GM23338 (cell line): ENCODE data around the gene PHYKPL. TPM values are rescaled to one million over a fixed set of nuclear protein-coding genes. Genes with fewer than 3 reads are reported as not detected.

Source experiments
- ATAC-seq: fragments of 200-7000 bp; cut with Tn5 transposase; 3 replicates; pipeline ENCODE4 v1.9.1; 2020
- DNase-seq: peaks from one replicate; pipeline ENCODE4 v3.0.0-alpha.2; 2015; ENCODE audit warnings: low spot score
- H2AFZ ChIP-seq: fragments of 200-600 bp; sonication (generic); 2 replicates; pipeline ENCODE4 v1.8.0; 2016; ENCODE audit warnings: antibody characterized with exemption, mild to moderate bottlenecking, moderate library complexity
- H3F3A ChIP-seq: fragments of 200-600 bp; sonication (generic); replicated peaks from 2 replicates; pipeline ENCODE4 v1.8.0; 2017; ENCODE audit warnings: antibody characterized with exemption, mixed run types, low read depth
- H3K27ac ChIP-seq: fragments of 200-600 bp; sonication (generic); 2 replicates; pipeline ENCODE4 v1.6.1; 2016; ENCODE audit warnings: low read depth
- H3K27me3 ChIP-seq: fragments of 200-600 bp; sonication (generic); 2 replicates; pipeline ENCODE4 v1.8.0; 2016; ENCODE audit warnings: mild to moderate bottlenecking, mixed run types, moderate library complexity; ENCODE audit not compliant: insufficient read depth
- H3K36me3 ChIP-seq: fragments of 200-600 bp; sonication (generic); 2 replicates; pipeline ENCODE4 v1.8.0; 2016; ENCODE audit warnings: mild to moderate bottlenecking; ENCODE audit not compliant: insufficient read depth
- H3K4me1 ChIP-seq: fragments of 200-600 bp; sonication (generic); 2 replicates; pipeline ENCODE4 v1.8.0; 2016; ENCODE audit warnings: mild to moderate bottlenecking, moderate library complexity; ENCODE audit not compliant: insufficient read depth
- H3K4me2 ChIP-seq: fragments of 200-600 bp; sonication (generic); 2 replicates; pipeline ENCODE4 v1.7.1; 2017; ENCODE audit warnings: mixed run types
- H3K4me3 ChIP-seq: fragments of 200-600 bp; sonication (generic); 2 replicates; pipeline ENCODE4 v1.6.1; 2016; ENCODE audit warnings: mixed run types
- H3K79me2 ChIP-seq: fragments of 200-600 bp; sonication (generic); replicated peaks from 2 replicates; pipeline ENCODE4 v1.8.0; 2017; ENCODE audit warnings: mild to moderate bottlenecking; ENCODE audit not compliant: insufficient read depth
- H3K9me2 ChIP-seq: fragments of 200-600 bp; sonication (generic); 2 replicates; pipeline ENCODE4 v1.8.0; 2017; ENCODE audit not compliant: insufficient read depth
- H4K20me1 ChIP-seq: fragments of 200-600 bp; sonication (generic); replicated peaks from 2 replicates; pipeline ENCODE4 v1.8.0; 2017; ENCODE audit warnings: mild to moderate bottlenecking; ENCODE audit not compliant: insufficient read depth
- H3K27ac Mint-ChIP-seq: 2 replicates; pipeline ENCODE4 v1.8.0; 2020; ENCODE audit warnings: inconsistent platforms, mild to moderate bottlenecking, moderate library complexity, mixed read lengths
- H3K27me3 Mint-ChIP-seq: 3 replicates; pipeline ENCODE4 v1.8.0; 2022; ENCODE audit warnings: low read depth, mild to moderate bottlenecking, moderate library complexity, mixed read lengths, inconsistent platforms; ENCODE audit not compliant: insufficient read depth, poor library complexity
- H3K36me3 Mint-ChIP-seq: 3 replicates; pipeline ENCODE4 v1.8.0; 2021; ENCODE audit warnings: low read depth, mild to moderate bottlenecking, inconsistent platforms, moderate library complexity, mixed read lengths
- H3K4me1 Mint-ChIP-seq: 3 replicates; pipeline ENCODE4 v1.8.0; 2020; ENCODE audit warnings: mild to moderate bottlenecking, inconsistent platforms, mixed read lengths
- H3K4me3 Mint-ChIP-seq: 3 replicates; pipeline ENCODE4 v1.8.0; 2021; ENCODE audit warnings: moderate library complexity, mild to moderate bottlenecking, inconsistent platforms, mixed read lengths
- H3K9me3 Mint-ChIP-seq: 3 replicates; pipeline ENCODE4 v1.8.0; 2020; ENCODE audit warnings: moderate library complexity, mild to moderate bottlenecking, inconsistent platforms, mixed read lengths
- CREB1 ChIP-seq: fragments of 250-450 bp; sonication (Bioruptor Pico); IDR thresholded peaks from 2 replicates; pipeline ENCODE4 v1.5.0; 2020; ENCODE audit warnings: low read depth, mild to moderate bottlenecking, moderate library complexity
- EZH2phosphoT487 ChIP-seq: fragments of 200-600 bp; sonication (generic); IDR thresholded peaks from one replicate; pipeline ENCODE4 v1.8.1; 2018; ENCODE audit warnings: antibody characterized with exemption; ENCODE audit not compliant: unreplicated experiment
- JUNB ChIP-seq: IDR thresholded peaks from one replicate; pipeline ENCODE4 v1.6.1; 2016; ENCODE audit warnings: antibody characterized with exemption; ENCODE audit not compliant: unreplicated experiment
- NANOG ChIP-seq: IDR thresholded peaks from 2 replicates; pipeline ENCODE4 v1.6.1; 2016; ENCODE audit warnings: antibody characterized with exemption, borderline replicate concordance
- POLR2AphosphoS5 ChIP-seq: IDR thresholded peaks from 2 replicates; pipeline ENCODE4 v1.6.1; 2016; ENCODE audit warnings: antibody characterized with exemption, low read depth
- STAT1 ChIP-seq: IDR thresholded peaks from one replicate; pipeline ENCODE4 v1.6.1; 2016; ENCODE audit warnings: antibody characterized with exemption; ENCODE audit not compliant: unreplicated experiment
- ZNF114 ChIP-seq: fragments of 250-450 bp; sonication (Bioruptor Pico); IDR thresholded peaks from 2 replicates; pipeline ENCODE4 v1.5.0; 2020; ENCODE audit warnings: mild to moderate bottlenecking, moderate library complexity
- polyA plus RNA-seq: library from polyadenylated mRNA; unstranded; fragments of >200 nt; fragmentation: Nextera tagmentation; extraction: Ambion mirVana; gene quantifications from 2 replicates; pipeline ENCODE4 v1.2.1, GENCODE V29; 2016
- total RNA-seq: library from RNA; depleted of rRNA; stranded (reverse); fragments of >200 nt; shearing (Covaris generic); gene quantifications from 2 replicates; pipeline ENCODE4 v1.2.3, GENCODE V29; 2014
- TF ChIP-seq, protein P1 (sequence below), 2 experiments: fragments of 200-600 bp in 1 of 2; sonication (generic) in 1 of 2; conservative IDR thresholded peaks; 2 replicates each; pipeline versions ENCODE4 v1.5.1 to v1.6.1; 2016 to 2017; ENCODE audit warnings: antibody characterized with exemption in 2 of 2, low read depth in 2 of 2, mild to moderate bottlenecking in 2 of 2, moderate library complexity in 1 of 2
- TF ChIP-seq, protein P2 (sequence below): fragments of 250-450 bp; sonication (Bioruptor Pico); IDR thresholded peaks from 2 replicates; pipeline ENCODE4 v1.5.0; 2020; ENCODE audit warnings: mild to moderate bottlenecking, moderate library complexity

The PHYKPL gene
- total and polyA plus RNA-seq, 2 experiments from 2014 or later = 15.9 to 20.8 TPM

DNA sequence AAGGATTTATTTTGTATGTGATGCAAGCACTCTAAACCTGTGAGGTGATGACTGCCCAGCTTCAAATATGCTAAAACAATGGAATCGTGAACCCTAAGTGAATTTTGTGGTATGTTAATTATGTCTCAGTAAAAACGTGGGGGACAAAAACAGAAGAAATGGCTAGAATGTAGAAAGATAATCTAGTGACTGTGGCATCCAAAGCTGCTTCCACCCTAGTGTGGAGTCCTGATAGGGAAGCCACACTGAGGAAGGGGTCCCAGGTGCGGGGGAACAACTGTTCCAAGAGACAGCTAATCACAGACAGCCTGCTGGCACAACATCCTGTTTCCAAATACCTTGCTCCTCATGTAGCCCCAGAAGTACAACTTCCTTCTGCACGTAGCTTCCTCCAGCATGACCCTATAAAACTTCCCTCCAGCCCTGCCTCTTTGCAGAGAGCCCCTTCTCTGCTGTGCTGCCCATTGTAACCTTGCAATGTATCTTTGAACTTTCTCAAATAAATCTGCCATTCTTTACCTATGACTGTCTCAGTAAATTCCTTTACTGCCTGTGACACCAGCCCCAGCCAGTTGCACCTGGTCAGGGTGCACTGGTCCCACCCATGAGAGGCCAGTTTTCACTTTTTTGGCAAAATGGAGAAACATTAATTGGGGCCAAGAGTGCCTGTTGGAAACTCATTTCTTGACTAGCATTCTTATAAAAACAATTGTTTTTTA is 50.3 kb downstream of the PHYKPL start:
- H3K36me3 Mint-ChIP-seq = peaks cover 26% of the 10 kb centered on the region
- H3K4me1 Mint-ChIP-seq = peaks cover 28% of the 10 kb centered on the region
- peaks cover 10% of the 10 kb centered on the region; the same call in 1 of the 2 replicates for H3F3A ChIP-seq
- no peak overlapping the region for H3K4me3 ChIP-seq
- DNase-seq (peak; percentile 47), ATAC-seq (no peak)
- no peaks in the 10 kb centered on the region for H3K79me2 ChIP-seq
- H3K9me2 ChIP-seq = no peaks in the 10 kb centered on the region
- peaks cover 26% of the 10 kb centered on the region for H3K9me3 Mint-ChIP-seq
- H3K4me3 Mint-ChIP-seq = no peak overlapping the region
- 0 out of 2 replicates have a peak overlapping the region, but pooled peaks have one; percentile 29 for H2AFZ ChIP-seq
- TF ChIP-seq, protein P1, sequence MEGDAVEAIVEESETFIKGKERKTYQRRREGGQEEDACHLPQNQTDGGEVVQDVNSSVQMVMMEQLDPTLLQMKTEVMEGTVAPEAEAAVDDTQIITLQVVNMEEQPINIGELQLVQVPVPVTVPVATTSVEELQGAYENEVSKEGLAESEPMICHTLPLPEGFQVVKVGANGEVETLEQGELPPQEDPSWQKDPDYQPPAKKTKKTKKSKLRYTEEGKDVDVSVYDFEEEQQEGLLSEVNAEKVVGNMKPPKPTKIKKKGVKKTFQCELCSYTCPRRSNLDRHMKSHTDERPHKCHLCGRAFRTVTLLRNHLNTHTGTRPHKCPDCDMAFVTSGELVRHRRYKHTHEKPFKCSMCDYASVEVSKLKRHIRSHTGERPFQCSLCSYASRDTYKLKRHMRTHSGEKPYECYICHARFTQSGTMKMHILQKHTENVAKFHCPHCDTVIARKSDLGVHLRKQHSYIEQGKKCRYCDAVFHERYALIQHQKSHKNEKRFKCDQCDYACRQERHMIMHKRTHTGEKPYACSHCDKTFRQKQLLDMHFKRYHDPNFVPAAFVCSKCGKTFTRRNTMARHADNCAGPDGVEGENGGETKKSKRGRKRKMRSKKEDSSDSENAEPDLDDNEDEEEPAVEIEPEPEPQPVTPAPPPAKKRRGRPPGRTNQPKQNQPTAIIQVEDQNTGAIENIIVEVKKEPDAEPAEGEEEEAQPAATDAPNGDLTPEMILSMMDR (conservative IDR thresholded peaks at IDR 0.05; ENCODE audit: low read depth in 2 of 2) = no peak
- no peak for TF ChIP-seq JUNB
- peaks cover 14% of the 10 kb centered on the region for H3K27me3 Mint-ChIP-seq
- H3K27ac Mint-ChIP-seq = peak overlapping the region; percentile 76
- no peaks in the 10 kb centered on the region for H3K36me3 ChIP-seq
- no peaks in the 10 kb centered on the region for H3K27me3 ChIP-seq
- H3K4me2 ChIP-seq = peak overlapping the region; percentile 56
- no peaks in the 10 kb centered on the region for H4K20me1 ChIP-seq
- peaks cover 29% of the 10 kb centered on the region for H3K4me1 ChIP-seq
- peak overlapping the region; percentile 96; the same call in 1 of the 2 replicates for H3K27ac ChIP-seq

DNA sequence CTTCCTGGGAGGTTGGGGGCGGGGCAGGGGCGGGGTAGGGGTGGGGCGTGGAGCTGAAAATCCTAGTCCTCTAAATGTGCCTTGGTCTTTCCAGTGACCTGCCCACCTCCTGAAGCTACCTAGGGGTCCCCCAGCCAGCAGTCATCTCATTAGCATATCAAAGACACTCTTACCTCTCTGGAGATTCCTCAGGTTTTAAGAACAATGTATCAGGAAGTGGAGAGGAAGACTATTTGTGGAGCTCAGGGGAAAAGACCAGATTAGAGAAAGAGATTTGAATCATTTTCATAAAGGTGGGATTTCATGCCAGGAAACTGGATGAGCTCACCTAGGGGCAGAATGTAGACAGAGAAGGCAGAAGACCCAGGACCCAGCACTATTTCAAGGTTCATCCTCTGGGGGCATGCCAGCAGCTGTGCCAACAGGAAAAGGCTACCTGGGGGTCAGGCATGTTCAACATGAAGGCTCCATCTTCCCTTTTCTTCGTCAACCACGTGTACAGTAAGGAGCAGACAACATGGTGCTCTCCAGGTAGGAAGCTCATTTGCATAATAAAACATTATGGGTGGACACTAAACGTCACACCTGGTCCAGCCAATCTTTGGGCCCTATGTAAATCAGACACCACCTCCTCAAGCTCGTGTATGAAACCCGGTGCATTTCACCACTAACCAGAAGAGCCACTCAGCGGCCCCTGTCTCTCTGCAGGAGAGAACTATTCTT is 52.3 kb downstream of the PHYKPL start:
- Histone ChIP-seq H2AFZ (no peak overlapping the region), H3F3A (peaks cover 16% of the 10 kb centered on the region; the same call in 1 of the 2 replicates), H3K4me3 (peak overlapping the region; percentile 28), H3K27me3 (no peaks in the 10 kb centered on the region), H3K27ac (peak overlapping the region; percentile 96), H4K20me1 (no peaks in the 10 kb centered on the region), H3K4me2 (peak overlapping the region; percentile 8; the same call in 1 of the 2 replicates), H3K4me1 (peaks cover 29% of the 10 kb centered on the region), H3K79me2 (no peaks in the 10 kb centered on the region), H3K36me3 (no peaks in the 10 kb centered on the region), H3K9me2 (no peaks in the 10 kb centered on the region)
- Mint-ChIP-seq H3K4me3 (peak overlapping the region; percentile 54), H3K36me3 (peaks cover 26% of the 10 kb centered on the region), H3K9me3 (peaks cover 26% of the 10 kb centered on the region), H3K4me1 (peaks cover 30% of the 10 kb centered on the region), H3K27me3 (peaks cover 14% of the 10 kb centered on the region), H3K27ac (peak overlapping the region; percentile 98)
- no peak for TF ChIP-seq STAT1
- TF ChIP-seq NANOG = peak; percentile 70; the same call in 1 of the 2 replicates
- TF ChIP-seq POLR2AphosphoS5 = peak; percentile 78
- TF ChIP-seq, protein P1 (conservative IDR thresholded peaks at IDR 0.05; ENCODE audit: low read depth in 2 of 2) = no peak
- no peak for TF ChIP-seq EZH2phosphoT487
- TF ChIP-seq, protein P2, sequence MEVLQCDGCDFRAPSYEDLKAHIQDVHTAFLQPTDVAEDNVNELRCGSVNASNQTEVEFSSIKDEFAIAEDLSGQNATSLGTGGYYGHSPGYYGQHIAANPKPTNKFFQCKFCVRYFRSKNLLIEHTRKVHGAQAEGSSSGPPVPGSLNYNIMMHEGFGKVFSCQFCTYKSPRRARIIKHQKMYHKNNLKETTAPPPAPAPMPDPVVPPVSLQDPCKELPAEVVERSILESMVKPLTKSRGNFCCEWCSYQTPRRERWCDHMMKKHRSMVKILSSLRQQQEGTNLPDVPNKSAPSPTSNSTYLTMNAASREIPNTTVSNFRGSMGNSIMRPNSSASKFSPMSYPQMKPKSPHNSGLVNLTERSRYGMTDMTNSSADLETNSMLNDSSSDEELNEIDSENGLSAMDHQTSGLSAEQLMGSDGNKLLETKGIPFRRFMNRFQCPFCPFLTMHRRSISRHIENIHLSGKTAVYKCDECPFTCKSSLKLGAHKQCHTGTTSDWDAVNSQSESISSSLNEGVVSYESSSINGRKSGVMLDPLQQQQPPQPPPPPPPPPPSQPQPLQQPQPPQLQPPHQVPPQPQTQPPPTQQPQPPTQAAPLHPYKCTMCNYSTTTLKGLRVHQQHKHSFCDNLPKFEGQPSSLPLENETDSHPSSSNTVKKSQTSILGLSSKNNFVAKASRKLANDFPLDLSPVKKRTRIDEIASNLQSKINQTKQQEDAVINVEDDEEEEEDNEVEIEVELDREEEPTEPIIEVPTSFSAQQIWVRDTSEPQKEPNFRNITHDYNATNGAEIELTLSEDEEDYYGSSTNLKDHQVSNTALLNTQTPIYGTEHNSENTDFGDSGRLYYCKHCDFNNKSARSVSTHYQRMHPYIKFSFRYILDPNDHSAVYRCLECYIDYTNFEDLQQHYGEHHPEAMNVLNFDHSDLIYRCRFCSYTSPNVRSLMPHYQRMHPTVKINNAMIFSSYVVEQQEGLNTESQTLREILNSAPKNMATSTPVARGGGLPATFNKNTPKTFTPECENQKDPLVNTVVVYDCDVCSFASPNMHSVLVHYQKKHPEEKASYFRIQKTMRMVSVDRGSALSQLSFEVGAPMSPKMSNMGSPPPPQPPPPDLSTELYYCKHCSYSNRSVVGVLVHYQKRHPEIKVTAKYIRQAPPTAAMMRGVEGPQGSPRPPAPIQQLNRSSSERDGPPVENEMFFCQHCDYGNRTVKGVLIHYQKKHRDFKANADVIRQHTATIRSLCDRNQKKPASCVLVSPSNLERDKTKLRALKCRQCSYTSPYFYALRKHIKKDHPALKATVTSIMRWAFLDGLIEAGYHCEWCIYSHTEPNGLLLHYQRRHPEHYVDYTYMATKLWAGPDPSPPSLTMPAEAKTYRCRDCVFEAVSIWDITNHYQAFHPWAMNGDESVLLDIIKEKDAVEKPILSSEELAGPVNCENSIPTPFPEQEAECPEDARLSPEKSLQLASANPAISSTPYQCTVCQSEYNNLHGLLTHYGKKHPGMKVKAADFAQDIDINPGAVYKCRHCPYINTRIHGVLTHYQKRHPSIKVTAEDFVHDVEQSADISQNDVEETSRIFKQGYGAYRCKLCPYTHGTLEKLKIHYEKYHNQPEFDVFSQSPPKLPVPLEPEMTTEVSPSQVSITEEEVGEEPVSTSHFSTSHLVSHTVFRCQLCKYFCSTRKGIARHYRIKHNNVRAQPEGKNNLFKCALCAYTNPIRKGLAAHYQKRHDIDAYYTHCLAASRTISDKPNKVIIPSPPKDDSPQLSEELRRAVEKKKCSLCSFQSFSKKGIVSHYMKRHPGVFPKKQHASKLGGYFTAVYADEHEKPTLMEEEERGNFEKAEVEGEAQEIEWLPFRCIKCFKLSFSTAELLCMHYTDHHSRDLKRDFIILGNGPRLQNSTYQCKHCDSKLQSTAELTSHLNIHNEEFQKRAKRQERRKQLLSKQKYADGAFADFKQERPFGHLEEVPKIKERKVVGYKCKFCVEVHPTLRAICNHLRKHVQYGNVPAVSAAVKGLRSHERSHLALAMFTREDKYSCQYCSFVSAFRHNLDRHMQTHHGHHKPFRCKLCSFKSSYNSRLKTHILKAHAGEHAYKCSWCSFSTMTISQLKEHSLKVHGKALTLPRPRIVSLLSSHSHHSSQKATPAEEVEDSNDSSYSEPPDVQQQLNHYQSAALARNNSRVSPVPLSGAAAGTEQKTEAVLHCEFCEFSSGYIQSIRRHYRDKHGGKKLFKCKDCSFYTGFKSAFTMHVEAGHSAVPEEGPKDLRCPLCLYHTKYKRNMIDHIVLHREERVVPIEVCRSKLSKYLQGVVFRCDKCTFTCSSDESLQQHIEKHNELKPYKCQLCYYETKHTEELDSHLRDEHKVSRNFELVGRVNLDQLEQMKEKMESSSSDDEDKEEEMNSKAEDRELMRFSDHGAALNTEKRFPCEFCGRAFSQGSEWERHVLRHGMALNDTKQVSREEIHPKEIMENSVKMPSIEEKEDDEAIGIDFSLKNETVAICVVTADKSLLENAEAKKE = peak; percentile 17
- peak; percentile 70; the same call in 1 of the 2 replicates for TF ChIP-seq ZNF114 (CRISPR knock-in tag)
- peak; percentile 80 for TF ChIP-seq CREB1 (CRISPR knock-in tag)
- peak; percentile 96 for DNase-seq
- peak; percentile 90 for ATAC-seq
